Stomach (tissue), 9 donors: ENCODE measurements around the gene CERS6. TPM values are rescaled to one million over a fixed set of nuclear protein-coding genes. Genes with fewer than 3 reads are reported as not detected.

Experiments
- DNase-seq, 2 donors: peaks; one replicate each; pipeline versions ENCODE4 v3.0.0 to v3.0.0-alpha.2; 2013 to 2019
- H3K27ac ChIP-seq, 5 donors: fragments of 200-600 bp in 4 of 5; sonication (generic) in 4 of 5; one replicate each; pipeline ENCODE4 v1.5.1; 2013 to 2019; ENCODE audit warnings: mild to moderate bottlenecking in 1 of 5, moderate library complexity in 1 of 5
- H3K27me3 ChIP-seq, 3 donors: fragments of 200-600 bp; sonication (generic); one replicate each; pipeline ENCODE4 v1.5.1; 2017 to 2019; ENCODE audit warnings: mixed run types in 1 of 3
- H3K36me3 ChIP-seq, 4 donors: fragments of 200-600 bp; sonication (generic); 1 replicate in 3 of 4; 2 replicates in 1 of 4; pipeline ENCODE4 v1.5.1; 2016 to 2019
- H3K4me1 ChIP-seq, 4 donors: fragments of 200-600 bp; sonication (generic); one replicate each; pipeline ENCODE4 v1.5.1; 2016 to 2019
- H3K4me3 ChIP-seq, 4 donors: fragments of 200-600 bp; sonication (generic) in 3 of 4; one replicate each; pipeline ENCODE4 v1.5.1; 2016 to 2019; ENCODE audit warnings: mild to moderate bottlenecking in 1 of 4
- H3K9me3 ChIP-seq, 4 donors: fragments of 200-600 bp; sonication (generic); one replicate each; pipeline ENCODE4 v1.5.1; 2016 to 2019
- CTCF ChIP-seq, 7 experiments: fragments of 450-650 bp in 4 of 7; fragments of 200-600 bp in 3 of 7; sonication (generic) in 3 of 7; IDR thresholded peaks; one replicate each; pipeline ENCODE4 v1.5.1; 2016 to 2019; ENCODE audit warnings: antibody characterized with exemption in 7 of 7, control low read depth in 2 of 7, mild to moderate bottlenecking in 1 of 7
- EP300 ChIP-seq: sonication (generic); formaldehyde crosslinking; IDR thresholded peaks from one replicate; pipeline ENCODE4 v1.6.1; 2017; ENCODE audit warnings: antibody characterized with exemption
- POLR2A ChIP-seq, 4 donors: fragments of 450-650 bp; IDR thresholded peaks; one replicate each; pipeline ENCODE4 v1.6.1; 2016; ENCODE audit warnings: antibody characterized with exemption in 4 of 4, control low read depth in 2 of 4, mild to moderate bottlenecking in 1 of 4, moderate library complexity in 1 of 4
- POLR2AphosphoS5 ChIP-seq, 3 donors: sonication (generic); formaldehyde crosslinking; IDR thresholded peaks; one replicate each; pipeline ENCODE4 v1.6.1; 2016; ENCODE audit warnings: antibody characterized with exemption in 3 of 3
- WGBS, 5 donors: extraction: QIAGEN DNeasy Blood & Tissue Kit in 3 of 5; methylation state at CpG; one replicate each; pipeline versions ENCODE4 v1.1.5 to v1.1.7; 2013 to 2018; 5-methylcytosine and 5-hydroxymethylcytosine counted together
- intact Hi-C: fragments of 100-400 bp; cut with DNase I; formaldehyde crosslinking; loops from one replicate; pipeline ENCODE4 v1.15.1; 2023; ENCODE audit warnings: low total_unique reads
- polyA plus RNA-seq, 3 donors: library from polyadenylated mRNA; stranded (reverse); fragments of 200-250 nt; gene quantifications; one replicate each; pipeline ENCODE4 v1.2.3, GENCODE V29; 2013
- total RNA-seq, 5 donors: library from RNA; depleted of rRNA; stranded (reverse); fragments of >200 nt; gene quantifications; one replicate each; pipeline versions ENCODE4 v1.1.0 to v1.2.3, GENCODE V29; 2014 to 2016
- donor health status: healthy with polysubstance abuse.
- donor health status: Bipolar disorder and iron deficiency.
- donor health status: healthy.

The CERS6 gene
- total and polyA plus RNA-seq, 8 donors, result 4.0 to 102 (median 53.2) TPM

- TF ChIP-seq POLR2AphosphoS5 (IDR thresholded peaks at IDR 0.05) (no peak), POLR2A (IDR thresholded peaks at IDR 0.05) (no peak), CTCF (IDR thresholded peaks at IDR 0.05) (no peak), EP300 (no peak)
- H3K4me3 ChIP-seq, result no peak overlapping the region
- H3K36me3 ChIP-seq, result peaks cover 0 to 3% (median 2%) of the 10 kb centered on the region in 4 donors
- intact Hi-C loops, result no loop called here
- H3K27ac ChIP-seq, result no peak overlapping the region
- 53 to 71% (median 61%) methylated on average over 4 of the region's 4 CpGs for WGBS, 5 donors
- no peak for DNase-seq
- H3K9me3 ChIP-seq, result no peaks in the 10 kb centered on the region
- H3K27me3 ChIP-seq, result no peaks in the 10 kb centered on the region
- peaks cover 0 to 34% (median 19%) of the 10 kb centered on the region in 4 donors for H3K4me1 ChIP-seq
Measured at GRCh38 chr2:168742258-168742932, 286.3 kb downstream of the CERS6 start.

GRCh38 chr2:168744844-168745243 lies 288.8 kb downstream of the CERS6 start:
- TF ChIP-seq POLR2A (IDR thresholded peaks at IDR 0.05), result no peak
- TF ChIP-seq CTCF (IDR thresholded peaks at IDR 0.05), result no peak
- intact Hi-C loops, result no loop called here
- Histone ChIP-seq H3K27me3 (no peaks in the 10 kb centered on the region), H3K36me3 (peaks cover 0 to 3% (median 2%) of the 10 kb centered on the region in 4 donors), H3K4me3 (no peak overlapping the region), H3K9me3 (no peaks in the 10 kb centered on the region), H3K4me1 (peaks cover 0 to 44% (median 25%) of the 10 kb centered on the region in 4 donors), H3K27ac (no peak overlapping the region)
- 34 to 58% (median 51%) methylated on average over 2 of the region's 2 CpGs for WGBS, 5 donors
- no peak for DNase-seq

GRCh38 chr2:168748461-168748860 lies 292.4 kb downstream of the CERS6 start:
- Histone ChIP-seq H3K27me3 (no peaks in the 10 kb centered on the region), H3K9me3 (no peaks in the 10 kb centered on the region), H3K36me3 (peaks cover 0 to 3% (median 0%) of the 10 kb centered on the region in 4 donors), H3K4me3 (no peak overlapping the region), H3K4me1 (peaks cover 0 to 45% (median 25%) of the 10 kb centered on the region in 4 donors), H3K27ac (no peak overlapping the region)
- TF ChIP-seq CTCF (IDR thresholded peaks at IDR 0.05), result no peak
- no peak for TF ChIP-seq POLR2A (IDR thresholded peaks at IDR 0.05)
- TF ChIP-seq EP300, result no peak
- TF ChIP-seq POLR2AphosphoS5 (IDR thresholded peaks at IDR 0.05), result no peak
- intact Hi-C loops, result no loop called here
- DNase-seq, result peak in 1 of 2 donors; percentile 62
- WGBS, 5 donors, result 30 to 53% (median 43%) methylated on average over 5 of the region's 5 CpGs

GRCh38 chr2:168749297-168749696 lies 293.2 kb downstream of the CERS6 start:
- no peaks in the 10 kb centered on the region for H3K9me3 ChIP-seq
- H3K27ac ChIP-seq, result no peak overlapping the region
- intact Hi-C loops, result no loop called here
- TF ChIP-seq EP300, result no peak
- no peak for TF ChIP-seq POLR2AphosphoS5 (IDR thresholded peaks at IDR 0.05)
- TF ChIP-seq CTCF (IDR thresholded peaks at IDR 0.05), result no peak
- no peak for TF ChIP-seq POLR2A (IDR thresholded peaks at IDR 0.05)
- peaks cover 0 to 45% (median 24%) of the 10 kb centered on the region in 4 donors for H3K4me1 ChIP-seq
- peaks cover under 1 to 4% (median 1%) of the 10 kb centered on the region in 4 donors for H3K36me3 ChIP-seq
- no peaks in the 10 kb centered on the region for H3K27me3 ChIP-seq
- H3K4me3 ChIP-seq, result no peak overlapping the region
- no peak for DNase-seq
- 54 to 77% (median 68%) methylated on average over 3 to 6 of the region's 6 CpGs for WGBS, 5 donors
